ENCODE results near the gene SLC35F3.
"Not testable (repeated sequence)": the region's sequence is repeated elsewhere in the genome, so short reads cannot be mapped to it uniquely, and the experiment has no call there.

The SLC35F3 gene

DNA sequence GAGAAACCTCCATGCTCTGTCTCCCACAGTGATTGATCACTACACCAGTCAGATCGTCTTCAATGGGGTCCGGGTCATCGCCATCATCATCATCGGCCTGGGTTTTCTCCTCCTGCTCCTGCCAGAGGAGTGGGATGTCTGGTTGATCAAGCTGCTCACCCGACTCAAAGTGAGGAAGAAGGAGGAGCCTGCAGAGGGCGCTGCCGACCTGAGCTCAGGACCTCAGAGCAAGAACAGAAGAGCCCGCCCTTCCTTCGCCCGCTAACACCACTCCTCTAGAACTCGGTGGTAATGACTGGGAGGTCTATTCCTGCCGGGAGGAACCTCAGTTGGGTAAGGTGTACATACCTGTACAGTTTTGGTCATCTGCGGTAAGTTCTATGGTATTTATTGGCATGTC, 418.5 kb downstream of the SLC35F3 start:
- H3K27ac ChIP-seq = no peak overlapping the region
- DNase-seq (ENCODE audit: low read depth, low spot score) = no peak

DNA sequence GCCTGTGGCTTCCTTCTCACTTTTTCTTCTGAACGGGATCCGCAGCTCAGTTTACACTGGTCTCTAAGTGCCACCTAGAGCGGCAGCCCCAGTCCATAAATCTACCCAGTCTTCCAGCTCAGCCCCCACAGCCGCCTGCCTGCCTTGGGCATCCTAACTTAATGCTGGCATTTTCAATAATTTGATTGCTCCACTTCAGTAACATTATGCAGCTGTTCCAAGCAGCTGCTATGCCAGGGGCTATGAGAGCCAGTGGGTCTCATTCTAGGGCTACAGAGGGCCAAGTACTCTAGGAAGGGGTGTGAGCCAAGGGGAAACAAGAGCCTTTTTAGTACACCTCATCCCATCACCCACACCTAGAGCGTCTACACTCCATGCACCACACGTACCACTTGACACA, 420.3 kb downstream of the SLC35F3 start:
- H3K27ac ChIP-seq = no peak overlapping the region
- no peak for DNase-seq (ENCODE audit: low read depth, low spot score)

DNA sequence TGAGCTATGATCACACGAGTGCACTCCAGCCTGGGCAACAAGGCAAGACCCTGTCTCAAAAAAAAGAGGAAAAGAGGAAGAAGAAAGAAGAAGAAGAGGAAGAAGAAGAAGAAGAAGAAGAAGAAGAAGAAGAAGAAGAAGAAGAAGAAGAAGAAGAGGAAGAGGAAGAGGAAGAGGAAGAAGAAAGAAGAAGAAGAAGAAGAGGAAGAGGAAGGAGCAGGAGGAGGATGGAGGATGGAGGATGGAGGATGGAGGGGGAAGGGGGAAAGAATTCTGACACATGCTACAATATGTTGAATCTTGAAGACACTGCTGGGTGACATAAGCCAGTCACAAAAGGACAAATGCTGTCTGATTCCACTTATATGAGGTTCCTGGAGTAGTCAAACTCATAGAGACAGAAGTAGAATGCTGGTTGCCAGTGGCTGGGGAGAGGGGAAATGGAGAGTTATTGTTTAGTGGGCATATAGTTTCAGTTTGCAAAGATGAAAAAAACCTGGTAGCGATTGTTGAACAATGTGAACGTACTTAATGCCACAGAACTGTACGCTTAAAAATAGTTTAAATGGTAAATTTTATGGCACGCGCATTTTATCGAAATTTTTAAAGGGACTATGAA, 421.5 kb downstream of the SLC35F3 start:
- DNase-seq (ENCODE audit: low read depth, low spot score) = no peak
- H3K27ac ChIP-seq = no peak overlapping the region

DNA sequence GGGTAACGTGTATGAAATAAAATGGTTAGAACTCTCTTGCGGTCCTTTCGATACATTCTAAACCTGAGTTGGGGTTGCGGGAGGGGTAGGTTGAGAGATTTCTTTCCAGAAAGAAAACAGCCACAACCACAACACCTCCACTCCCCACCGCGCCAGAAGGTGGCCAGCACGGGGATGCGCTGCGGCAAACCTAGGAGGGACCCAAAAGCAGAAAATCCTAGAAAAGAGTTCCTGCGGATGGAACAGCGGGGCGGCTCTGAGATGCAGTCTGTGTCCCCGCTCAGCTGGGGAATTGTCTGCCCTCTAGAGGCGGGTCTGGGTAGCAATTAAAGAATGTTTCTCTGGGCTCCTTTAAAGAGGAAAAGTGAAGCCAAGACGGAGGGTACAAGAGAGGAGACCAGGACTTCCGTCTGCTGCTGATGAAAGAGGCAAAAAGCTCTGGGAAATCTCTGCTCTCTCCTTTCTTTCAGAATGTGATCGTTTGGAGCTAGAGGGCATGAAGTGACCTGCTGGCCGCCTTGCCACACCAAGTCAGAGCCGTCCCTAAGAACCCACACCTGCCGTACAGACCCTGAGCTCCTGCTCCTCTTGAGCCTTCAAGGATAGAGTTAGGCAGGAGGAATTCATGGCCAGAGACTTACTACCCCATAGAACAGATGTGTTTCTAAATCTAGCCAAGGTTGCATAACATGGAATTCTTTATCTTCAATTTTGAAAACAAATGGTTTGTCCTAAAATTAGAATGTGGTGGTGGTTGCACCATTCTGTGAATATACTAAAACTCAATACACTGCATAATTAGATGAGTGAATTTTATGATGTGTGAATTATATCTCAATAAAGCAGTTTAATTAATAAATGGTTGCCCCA, 422.3 kb downstream of the SLC35F3 start:
- no peak for DNase-seq (ENCODE audit: low read depth, low spot score)
- no peak overlapping the region for H3K27ac ChIP-seq

DNA sequence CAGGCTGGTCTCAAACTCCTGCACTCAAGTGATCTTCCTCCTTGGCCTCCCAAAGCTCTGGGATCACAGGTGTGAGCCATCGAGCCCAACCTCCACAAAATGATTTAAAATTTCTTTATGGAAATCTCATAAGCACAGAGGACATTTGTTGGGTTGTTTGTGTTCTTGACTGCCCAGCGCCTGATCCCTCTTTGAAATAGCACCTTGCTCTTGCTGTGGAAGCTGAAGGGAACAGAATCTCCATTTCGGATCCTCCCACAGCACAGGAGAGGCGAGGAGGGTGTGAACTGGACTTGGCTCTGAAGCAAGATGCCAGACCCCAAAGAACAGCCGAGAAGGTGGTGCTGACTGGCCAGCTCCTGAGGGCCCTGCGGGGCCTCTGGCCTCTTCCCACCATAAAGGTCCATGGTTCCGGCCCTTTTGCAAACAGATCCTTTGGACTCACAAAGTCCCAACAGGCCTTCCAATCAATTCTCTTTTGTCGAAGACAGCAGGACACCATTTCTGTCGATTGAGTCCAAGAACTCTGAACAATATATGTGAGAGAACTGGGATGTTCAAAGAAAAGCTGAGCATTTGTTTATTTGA, 423.2 kb downstream of the SLC35F3 start:
- H3K27ac ChIP-seq = no peak overlapping the region
- DNase-seq (ENCODE audit: low read depth, low spot score) = no peak

DNA sequence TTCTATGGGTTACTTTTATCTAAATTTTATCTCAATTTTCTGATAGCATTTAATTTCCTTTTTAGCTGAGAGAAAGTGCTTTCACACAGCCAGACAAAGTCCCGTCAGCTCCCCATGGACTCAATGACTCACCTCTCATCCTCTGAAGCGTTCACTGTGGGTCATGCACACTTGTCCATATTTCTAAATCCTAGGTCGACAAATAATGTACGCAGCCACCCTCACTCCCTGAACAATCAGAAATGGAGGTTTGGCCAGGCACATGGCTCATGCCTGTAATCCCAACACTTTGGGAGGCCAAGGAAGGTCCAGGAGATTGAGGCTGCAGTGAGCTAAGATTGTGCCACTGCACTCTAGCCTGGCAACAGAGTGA, 426.4 kb downstream of the SLC35F3 start:
- no peak overlapping the region for H3K27ac ChIP-seq
- no peak for DNase-seq (ENCODE audit: low read depth, low spot score)

DNA sequence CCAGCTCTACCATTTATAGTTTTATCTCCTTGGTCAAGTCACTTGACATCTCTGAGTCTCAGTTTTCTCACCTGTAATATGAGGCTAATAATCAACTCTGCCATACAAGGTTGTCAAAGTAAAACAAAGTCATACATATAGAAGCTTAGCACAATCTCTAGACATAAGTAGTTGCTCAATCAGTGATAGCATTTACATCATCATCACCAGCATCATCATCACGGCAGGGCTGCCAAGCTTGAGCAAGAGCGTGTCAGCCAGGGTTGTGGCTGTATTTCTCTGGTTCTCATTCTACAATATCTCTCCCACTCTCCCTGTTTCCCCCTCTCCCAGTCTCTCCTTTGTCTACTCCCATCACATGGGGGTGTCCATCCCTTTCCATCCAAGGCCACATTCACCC, 427.0 kb downstream of the SLC35F3 start:
- H3K27ac ChIP-seq = no peak overlapping the region
- no peak for DNase-seq (ENCODE audit: low read depth, low spot score)

DNA sequence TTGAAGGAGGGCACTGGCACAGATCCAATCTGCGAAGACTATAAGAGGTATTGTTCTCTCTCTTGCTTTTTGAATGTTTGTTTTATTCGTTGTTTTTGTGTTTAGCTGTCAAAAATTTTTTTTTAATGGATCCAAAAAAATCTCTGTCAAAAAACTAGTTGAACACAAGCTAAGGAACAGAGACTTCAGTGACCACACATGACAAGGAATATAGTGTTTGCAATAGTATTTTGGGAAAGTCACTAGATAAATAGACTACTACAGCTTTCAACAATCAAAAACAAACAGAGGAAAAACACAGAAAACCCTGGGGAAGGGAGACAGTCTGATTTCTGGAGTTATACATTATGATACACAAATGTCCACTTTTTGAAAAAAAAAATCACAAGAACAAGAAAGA, 431.9 kb downstream of the SLC35F3 start:
- no peak overlapping the region for H3K27ac ChIP-seq
- DNase-seq (ENCODE audit: low read depth, low spot score) = no peak

DNA sequence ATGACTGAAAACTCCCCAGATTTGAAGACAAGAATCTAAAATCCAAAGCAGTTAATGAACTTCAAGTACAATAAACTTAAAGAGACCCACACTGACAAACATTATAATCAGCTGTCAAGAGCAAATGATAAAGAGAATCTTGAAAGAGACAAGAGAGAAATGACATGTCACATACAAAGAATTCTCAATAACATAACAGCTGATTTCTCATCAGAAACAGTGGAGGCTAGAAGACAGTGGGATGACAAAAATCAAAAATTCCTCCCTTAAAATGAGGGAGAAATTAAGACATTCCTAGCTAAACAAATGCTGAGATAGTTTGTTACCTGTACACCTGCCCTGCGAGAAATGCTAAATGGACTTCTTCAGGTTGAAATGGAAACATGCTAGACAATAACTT, 432.8 kb downstream of the SLC35F3 start:
- H3K27ac ChIP-seq = no peak overlapping the region
- DNase-seq (ENCODE audit: low read depth, low spot score) = no peak

DNA sequence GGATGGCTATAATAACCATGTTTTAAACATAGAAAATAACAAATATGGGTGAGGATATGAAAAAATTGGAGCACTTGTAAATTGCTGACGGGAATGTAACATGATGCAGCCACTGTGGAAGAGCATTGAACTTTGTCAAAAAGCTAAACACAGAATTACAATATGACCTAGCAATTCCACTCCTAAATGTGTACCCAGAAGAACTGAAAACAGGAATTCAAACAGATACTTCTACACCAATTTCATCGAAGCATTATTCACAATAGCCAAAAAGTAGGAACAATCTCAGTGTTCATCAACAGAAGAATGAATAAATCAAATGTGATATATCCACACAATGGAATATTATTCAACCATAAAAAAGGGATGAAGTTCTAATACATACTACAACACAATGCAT, 436.1 kb downstream of the SLC35F3 start:
- H3K27ac ChIP-seq = no peak overlapping the region
- DNase-seq (ENCODE audit: low read depth, low spot score) = no peak

DNA sequence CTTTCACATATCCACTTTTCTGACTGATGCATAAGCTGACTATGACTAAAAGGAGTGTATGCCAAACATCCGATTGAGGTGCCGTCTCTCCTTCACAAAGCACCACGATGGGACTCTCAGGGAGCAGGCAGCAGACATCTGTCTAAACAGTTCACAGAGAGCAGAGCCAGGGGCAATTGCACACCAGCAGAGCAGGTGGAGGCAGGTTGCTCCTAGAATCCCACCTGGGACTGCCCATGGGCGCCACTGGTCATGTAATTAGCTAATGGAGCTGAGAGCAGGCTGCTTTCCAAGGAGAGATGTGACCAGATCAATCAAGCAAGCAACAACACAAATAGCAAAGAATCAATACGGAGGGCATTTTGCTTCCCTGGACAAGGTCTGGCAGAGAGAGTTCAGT, 438.3 kb downstream of the SLC35F3 start:
- no peak for DNase-seq (ENCODE audit: low read depth, low spot score)
- H3K27ac ChIP-seq = no peak overlapping the region

DNA sequence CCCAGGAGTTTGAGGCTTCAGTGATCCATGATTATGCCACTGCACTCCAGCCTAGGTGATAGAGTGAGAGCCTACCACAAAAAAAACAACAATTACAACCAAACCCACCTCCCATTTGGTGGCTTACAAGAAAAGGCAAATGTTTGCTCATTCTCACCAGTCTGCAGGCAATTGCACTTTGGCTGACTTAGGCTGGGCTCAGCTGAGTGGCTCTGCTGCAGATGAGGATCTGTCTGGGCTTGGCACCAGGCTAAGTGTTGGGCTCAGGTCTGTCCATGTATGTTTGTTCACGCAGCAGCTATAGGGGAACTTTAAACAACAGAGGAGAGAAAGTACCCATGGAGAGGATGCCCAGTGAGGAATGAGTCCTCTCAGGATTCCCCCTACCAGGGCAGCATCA, 440.8 kb downstream of the SLC35F3 start:
- no peak overlapping the region for H3K27ac ChIP-seq

DNA sequence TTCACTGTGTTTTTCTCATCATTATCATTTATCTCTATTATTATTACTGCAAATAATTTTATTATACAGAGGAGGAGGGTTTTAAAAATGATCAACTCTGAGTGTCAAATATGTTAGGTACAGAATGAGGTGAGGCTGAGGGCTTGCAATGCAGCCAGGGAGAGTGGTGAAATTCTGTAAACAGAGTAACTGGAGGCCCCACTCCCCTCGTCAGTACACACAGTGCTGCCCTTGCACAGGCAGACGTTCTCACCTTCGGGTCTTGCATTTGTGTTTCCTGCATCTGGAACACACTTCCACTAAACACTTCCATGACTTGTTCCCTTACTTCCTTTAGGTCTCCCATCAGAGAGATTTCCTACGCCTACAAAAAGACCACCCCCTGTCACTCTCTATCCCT, 444.5 kb downstream of the SLC35F3 start:
- DNase-seq (ENCODE audit: low read depth, low spot score) = no peak
- no peak overlapping the region for H3K27ac ChIP-seq

More for the DNA sequence above, 440.8 kb downstream of the SLC35F3 start:
- DNase-seq (ENCODE audit: low read depth, low spot score) = no peak

DNA sequence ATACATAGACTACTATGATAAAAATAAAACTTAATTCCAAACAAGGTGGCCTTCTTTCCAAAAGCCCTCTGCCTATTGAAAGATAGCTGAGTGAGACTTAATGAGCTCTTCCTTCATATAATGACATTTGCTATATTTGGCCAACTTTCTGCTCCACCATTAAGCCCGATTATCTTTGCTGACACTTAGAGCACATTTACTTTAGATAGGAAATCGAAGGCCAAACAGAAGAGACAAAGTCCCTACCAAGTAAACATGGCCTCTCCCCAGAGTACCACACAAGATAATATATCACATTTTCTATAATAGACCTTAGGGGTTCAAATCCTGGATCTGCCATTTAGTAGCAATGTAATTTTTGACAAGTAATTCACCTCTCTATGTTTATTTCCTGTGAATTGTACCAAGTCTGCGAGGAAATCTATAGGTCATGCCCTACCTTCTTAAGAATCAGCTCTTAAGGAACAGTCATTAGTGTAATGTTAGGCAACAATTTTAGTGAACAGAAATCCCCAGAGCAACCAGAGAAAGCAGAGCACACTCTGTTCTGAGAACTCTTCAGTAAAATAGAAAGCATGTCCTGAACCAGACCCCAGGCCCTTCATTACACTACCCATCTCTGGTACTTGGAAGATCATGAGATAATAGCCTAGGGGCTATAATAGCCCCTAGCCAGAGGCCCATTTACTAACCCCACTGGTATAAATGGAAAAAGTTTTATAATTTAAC, 451.5 kb downstream of the SLC35F3 start:
- DNase-seq (ENCODE audit: low read depth, low spot score) = no peak
- peak overlapping the region; percentile 71 for H3K27ac ChIP-seq

DNA sequence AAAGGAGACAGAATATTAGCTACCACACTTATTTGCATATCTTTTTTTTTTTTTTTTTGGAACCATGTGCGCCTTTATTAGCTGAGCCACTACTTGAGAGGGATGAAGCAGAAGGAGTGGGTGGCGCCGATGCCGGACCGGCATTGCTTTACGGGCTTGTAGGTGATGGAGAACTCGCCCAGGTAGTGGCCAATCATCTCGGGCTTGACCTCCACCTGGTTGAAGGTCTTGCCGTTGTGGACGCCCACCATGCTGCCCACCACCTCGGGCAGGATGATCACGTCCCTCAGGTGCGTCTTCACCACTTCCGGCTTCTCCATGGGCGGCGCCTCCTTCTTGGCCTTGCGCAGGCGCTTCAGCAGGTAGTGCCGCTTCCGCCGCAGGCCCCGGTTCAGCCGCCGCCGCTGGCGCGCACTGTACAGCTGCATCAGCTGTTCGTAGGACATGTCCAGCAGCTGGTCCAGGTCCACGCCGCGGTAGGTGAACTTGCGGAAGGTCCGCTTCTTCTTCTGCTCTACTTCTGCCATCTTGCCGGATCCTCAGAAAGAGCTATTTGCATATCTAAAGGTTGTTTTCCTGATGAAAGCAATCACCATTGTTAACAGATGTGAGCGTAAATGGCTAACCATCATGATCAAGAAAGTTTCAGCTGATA, 452.3 kb downstream of the SLC35F3 start:
- peak overlapping the region; percentile 71 for H3K27ac ChIP-seq
- DNase-seq (ENCODE audit: low read depth, low spot score) = not testable (repeated sequence)

DNA sequence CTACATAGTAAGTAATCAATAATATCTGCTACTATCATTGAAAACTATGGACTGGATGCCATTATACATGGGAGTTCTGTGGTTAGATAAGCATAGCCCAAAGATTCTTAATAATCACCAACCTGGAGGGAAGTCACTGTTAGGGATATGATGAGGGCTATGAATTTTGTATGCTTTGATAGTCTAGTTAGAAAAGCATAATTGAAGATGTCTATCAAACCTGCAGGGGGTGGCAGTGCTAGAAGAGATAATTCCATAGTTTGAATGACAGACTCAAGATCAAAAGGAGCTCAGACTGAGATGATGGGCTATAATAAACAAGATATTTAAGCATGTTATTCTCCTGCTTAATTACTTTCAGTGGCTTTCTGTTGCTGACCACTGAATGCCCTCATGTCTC, 453.4 kb downstream of the SLC35F3 start:
- H3K27ac ChIP-seq = peak overlapping the region; percentile 71
- DNase-seq (ENCODE audit: low read depth, low spot score) = no peak

DNA sequence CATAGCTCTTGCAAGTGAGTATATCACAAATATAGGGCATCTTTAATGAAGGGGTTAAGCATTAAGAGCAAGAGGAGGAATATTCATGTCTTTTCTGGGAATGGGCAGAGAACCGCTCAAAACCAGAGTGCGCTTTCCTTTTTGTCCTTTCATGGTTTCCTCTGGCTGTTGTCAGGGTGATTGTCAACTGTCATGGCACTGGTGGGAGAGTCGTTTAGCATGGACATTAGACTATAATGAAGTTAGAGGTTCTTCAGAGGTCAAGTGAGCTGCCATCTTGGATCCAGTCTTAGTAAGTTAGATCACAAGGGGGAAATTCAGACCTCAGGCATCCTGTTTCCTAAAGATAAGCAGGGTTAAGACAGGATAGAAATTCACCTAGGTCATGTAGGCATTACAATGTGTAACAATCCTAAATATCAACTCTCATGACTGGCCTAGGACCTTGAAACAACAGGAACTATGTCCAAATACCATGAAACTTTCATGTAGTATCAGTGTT, 456.7 kb downstream of the SLC35F3 start:
- DNase-seq (ENCODE audit: low read depth, low spot score) = no peak
- no peak overlapping the region for H3K27ac ChIP-seq

DNA sequence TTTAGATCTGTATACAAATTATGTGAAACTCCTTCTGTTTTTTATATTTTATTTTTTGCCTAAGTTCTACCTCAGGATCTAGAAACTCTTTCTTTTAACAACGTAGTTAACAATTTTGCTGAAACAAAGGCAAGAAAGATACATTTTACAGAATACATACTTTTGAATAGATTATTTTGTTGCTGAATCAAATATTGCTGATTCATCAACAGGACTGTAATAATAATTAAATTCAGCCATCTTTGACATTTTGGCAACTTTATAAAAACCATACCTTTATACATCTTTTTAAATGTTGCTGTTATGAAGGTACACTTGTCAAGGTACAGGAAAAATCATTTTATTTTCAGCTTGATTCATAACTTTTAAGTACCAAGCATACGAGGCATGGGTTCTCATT, 458.1 kb downstream of the SLC35F3 start:
- no peak for DNase-seq (ENCODE audit: low read depth, low spot score)
- H3K27ac ChIP-seq = no peak overlapping the region

DNA sequence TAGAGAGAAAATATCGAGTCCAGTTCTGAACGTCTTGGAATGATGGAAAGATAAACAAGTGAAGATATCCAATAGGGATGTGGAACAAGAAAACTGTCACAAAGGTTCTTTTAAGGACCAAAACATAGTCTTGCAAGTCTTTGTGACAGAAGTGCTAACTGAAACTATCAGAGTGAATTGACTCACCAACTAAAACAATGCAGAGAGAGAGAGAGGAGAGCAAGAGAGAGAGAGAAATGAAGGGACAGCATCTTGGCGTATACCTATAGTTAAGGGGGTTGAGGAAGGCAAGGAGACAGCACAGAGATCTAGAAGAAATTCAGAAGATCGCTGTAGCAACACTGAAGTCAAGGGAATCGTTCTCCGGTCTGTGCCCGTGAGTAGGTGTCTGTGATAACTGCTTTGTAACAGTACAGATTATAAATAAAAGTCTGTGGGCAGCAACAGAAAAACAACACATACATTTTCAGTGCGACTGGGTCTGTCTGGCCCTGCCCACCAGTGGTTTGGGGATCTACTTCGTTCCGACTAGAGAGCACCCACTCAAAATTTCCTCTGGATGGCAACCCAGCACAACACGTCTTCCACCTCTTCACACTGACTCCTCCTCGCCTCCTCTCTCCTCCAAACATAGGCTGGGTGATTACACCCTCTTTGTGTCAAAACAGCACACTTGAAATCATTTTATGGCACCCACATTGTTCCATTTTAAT, 464.0 kb downstream of the SLC35F3 start:
- peak overlapping the region; percentile 90 for H3K27ac ChIP-seq
- no peak for DNase-seq (ENCODE audit: low read depth, low spot score)

DNA sequence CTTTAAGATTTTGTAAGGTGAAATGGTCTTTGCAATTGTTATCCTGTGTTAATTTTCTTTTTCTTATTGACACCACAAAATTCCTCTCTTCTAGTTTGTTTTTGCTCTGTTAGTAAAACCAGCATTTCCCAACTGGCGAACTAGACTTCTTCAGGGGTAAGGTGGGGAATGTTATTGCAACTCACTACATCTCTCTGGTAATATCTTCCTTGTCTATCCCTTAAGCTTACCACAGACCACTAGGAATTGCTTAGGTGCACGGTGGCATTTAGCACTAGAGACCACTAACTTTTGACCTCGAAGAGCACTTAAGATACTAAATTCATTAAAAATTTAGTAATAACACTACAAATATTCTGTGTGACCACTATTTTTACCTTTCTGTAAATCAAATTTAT, 464.6 kb downstream of the SLC35F3 start:
- peak overlapping the region; percentile 90 for H3K27ac ChIP-seq
- DNase-seq (ENCODE audit: low read depth, low spot score) = no peak

Measured in epithelial cell of prostate (primary cell).